ENCODE results near the gene RASL10B.

GRCh38 chr17:35716897-35717465 is 14.5 kb upstream of the RASL10B start:
- TF ChIP-seq CTCF (conservative IDR thresholded peaks at IDR 0.05 in 1 of 2, IDR thresholded peaks at IDR 0.05 in 1 of 2; ENCODE audit: low read depth in 1 of 2, low read length in 2 of 2): no peak
- TF ChIP-seq EZH2 (IDR thresholded peaks at IDR 0.05; ENCODE audit: low read length, missing control alignments): no peak
